ENCODE data around the gene ZDHHC11.
"Not testable (repeated sequence)": the region's sequence is repeated elsewhere in the genome, so short reads cannot be mapped to it uniquely, and the experiment has no call there.

ZDHHC11 gene

DNA sequence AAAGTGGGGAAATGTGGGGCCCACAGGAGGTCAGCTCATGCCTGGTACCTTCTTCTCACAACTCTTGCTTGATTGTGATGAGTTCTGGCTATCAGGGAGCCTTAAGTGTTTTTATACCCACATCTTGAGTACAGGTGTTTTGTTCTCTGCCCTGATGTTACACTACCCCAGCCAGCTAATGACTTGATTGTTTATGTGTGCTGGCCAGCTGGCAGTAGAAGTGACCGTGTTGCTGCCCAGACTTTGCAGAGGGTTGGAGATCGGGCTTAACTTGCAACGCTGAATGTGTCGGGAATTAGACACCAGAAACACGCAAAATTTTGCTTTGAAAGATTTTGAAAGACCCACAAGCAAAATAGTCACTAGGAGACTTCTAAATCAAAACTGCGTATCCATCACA, 49.3 kb downstream of the ZDHHC11 start:
- no peak for DNase-seq (ENCODE audit: low spot score)

DNA sequence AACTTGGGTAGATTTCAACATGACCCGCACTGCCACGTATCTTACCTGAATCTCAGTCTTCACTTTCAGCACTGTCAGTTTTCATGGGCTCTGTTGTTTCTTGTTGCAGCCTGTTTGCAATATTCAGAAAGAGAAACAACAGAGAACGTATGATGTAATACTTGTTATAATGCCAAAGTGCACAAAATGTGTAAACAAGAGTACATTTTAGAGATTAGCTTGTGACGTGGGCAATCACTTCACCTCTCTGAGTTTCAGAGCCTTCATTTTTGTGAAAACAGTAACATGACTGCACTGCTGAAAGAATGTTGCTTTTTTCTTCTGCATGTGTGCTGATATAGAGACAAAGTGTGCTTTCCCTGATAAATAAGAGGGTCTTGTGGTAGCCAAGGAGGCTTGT, 49.7 kb downstream of the ZDHHC11 start:
- DNase-seq (ENCODE audit: low spot score), result not testable (repeated sequence)

DNA sequence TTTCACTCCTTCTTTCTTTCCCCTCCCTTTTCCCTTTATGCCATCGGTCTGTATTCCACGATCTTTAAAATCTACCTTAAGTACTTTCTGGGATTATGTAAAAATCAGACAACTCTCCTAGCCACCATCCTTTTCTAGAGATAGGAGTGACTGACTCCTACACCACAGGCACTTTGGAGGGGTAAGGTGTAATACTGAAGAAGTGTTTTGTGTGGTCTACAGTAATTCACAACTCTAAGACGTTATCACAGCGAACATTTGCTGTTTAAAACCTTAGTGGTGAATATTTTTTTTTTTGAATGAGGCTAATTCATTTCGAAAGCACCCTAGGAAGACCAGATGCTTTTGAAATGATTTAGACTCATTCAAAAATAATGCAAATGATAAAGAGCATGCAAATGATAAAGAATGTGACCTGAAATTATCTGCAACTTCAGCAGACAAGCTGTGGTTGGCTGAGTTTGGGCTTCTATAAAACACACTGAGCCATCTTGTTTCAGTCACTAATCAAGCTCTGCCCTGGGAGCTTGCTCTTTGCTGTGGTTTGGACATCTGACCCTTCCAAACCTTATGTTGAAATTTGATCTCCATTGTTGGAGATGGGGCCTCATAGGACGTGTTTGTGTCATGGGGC, 52.2 kb downstream of the ZDHHC11 start:
- not testable (repeated sequence) for DNase-seq (ENCODE audit: low spot score)

DNA sequence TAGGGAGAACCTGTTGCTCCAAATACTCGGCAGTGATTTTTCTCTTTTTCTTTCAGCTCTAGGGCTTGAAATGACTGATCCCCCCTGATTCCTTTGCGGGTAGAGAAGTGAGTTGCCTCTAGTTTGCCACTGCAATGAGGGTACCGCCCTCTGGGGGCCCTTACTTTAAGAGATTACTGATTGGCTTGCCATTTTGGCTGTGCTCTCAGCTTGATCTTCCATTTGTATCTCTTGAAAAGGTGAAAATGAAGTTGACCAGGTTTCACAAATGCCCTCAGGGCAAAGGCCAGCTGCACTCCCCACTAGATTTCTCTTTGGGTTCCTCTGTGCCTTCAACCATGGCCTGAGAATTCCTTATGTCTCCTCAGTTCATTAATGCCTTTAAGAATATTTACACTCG, 52.8 kb downstream of the ZDHHC11 start:
- not testable (repeated sequence) for DNase-seq (ENCODE audit: low spot score)

DNA sequence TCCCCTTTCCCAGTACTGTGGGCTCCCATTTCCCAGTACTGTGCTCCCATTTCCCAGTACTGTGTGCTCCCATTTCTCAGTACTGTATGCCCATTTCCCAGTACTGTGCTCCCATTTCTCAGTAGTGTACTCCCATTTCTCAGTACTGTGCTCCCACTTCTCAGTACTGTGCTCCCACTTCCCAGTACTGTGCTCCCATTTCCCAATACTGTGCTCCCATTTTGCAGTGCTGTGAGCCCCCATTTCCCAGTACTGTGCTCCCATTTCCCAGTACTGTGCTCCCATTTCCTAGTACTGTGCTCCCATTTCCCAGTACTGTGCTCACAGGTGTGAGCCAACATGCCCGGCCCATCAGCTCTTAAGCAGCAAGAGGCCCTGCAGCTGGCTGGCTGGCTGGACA, 54.9 kb downstream of the ZDHHC11 start:
- not testable (repeated sequence) for DNase-seq (ENCODE audit: low spot score)

DNA sequence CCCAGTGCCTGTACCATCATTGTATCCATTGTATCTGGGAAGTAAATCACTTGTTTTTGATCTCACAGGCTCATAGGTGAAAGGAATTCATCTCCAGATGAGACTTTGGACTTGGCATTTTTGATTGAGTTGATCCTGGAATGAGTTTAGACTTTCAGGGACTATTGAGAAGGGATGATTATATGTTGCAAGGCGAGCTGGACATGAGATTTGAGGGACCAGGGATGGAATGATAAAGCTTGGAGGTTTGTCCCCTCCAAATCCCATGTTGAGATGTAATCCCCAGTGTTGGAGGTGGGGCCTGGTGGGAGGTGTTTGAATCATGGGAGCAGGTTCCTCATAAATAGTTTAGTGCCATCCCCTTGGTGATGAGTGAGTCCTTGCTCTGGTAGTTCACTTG, 55.8 kb downstream of the ZDHHC11 start:
- not testable (repeated sequence) for DNase-seq (ENCODE audit: low spot score)

DNA sequence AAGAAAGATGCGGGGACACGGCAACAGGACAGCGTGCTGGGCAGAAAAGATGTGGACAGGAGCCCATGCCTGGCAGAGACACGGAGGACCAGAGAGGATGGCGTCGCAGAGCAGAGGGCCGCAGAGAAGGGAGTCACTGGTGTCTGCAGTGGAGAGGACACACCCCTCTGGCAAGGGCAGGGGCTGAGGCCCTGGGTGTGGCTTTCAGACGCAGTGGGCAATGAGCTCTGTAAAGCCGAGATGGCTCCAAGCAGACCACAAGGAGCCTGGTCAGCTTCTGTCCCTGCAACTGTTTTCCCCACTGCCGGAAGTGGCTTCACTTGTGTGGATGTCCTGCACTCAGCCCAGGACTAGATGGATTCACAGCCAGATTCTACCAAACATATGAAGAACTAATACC, 62.1 kb downstream of the ZDHHC11 start:
- DNase-seq (ENCODE audit: low spot score), result not testable (repeated sequence)

DNA sequence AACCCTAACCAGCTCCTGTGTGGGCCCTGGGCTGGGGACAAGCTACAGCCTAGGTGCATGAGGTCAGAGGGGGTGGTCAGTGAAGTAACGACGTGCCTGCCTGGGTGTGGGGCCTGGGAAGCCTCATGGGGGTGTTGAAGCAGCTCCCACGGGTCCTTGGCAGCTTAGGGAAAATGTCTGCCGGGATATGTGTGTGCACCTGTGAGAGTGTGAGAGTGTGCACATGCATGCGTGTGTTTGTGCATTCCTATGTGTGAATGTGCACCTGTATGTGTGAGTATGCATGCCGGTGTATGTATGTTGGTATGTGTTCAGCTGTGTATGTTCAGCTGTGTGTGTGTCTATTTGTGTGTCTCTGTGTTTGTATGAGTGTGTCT, 62.9 kb downstream of the ZDHHC11 start:
- DNase-seq (ENCODE audit: low spot score), result not testable (repeated sequence)

DNA sequence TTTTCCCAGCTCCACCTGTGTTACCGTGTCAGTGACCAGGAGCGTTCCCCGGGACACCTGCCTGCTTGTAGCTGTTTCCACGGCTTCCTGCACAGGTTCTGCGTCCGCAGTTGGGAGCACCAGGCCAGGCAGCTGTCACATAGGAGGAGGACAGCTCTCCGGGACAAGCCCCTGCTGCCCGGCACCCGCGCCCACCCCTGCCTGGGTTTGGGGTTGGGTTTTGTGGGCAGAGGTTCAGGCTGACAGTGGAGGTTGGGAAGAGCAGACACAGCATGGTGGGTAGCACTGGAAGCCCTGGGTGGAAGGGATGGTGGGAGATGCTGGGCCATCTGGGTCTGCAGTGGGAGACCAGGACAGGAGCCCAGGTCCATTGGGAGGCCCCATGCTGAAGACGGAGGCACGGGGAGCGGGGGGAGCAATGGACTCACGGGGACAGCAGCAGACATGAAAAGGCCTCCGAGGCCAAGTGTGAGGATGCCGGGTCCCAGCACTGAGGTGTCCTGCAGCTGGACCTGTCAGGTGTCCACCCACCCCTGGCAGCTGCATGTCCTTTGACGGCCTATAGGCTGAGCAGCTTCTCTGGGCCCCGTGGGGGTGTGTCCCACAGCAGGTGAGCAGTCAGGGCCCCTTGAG, 63.4 kb downstream of the ZDHHC11 start:
- not testable (repeated sequence) for DNase-seq (ENCODE audit: low spot score)

DNA sequence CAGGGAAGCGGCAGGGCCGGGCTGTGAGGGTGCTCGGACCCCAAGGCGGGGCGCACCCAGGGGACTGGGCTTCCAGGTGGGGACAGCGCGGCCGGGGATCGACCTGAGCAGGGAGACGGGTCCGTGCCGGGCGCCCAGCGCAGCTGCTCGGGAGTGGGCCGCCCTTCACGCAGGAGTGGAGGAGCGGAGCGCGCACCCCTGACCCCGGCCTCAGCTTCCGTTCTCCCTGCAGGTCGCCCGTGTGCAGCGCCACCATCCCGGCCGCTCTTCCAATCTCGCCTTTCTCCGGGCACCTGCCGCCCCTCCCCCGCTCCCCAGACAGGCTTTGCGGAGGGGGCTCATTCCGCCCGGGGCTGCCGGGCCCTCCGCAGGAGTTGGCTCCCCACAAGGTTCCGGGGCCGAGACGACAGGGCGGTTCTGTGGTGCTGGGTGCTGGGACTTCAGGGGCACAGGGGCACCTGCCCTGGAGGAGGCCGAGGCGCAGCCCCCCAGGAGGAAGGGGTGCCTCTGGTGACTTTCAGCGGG, 65.5 kb downstream of the ZDHHC11 start:
- peak; percentile 2 for DNase-seq (ENCODE audit: low spot score)

DNA sequence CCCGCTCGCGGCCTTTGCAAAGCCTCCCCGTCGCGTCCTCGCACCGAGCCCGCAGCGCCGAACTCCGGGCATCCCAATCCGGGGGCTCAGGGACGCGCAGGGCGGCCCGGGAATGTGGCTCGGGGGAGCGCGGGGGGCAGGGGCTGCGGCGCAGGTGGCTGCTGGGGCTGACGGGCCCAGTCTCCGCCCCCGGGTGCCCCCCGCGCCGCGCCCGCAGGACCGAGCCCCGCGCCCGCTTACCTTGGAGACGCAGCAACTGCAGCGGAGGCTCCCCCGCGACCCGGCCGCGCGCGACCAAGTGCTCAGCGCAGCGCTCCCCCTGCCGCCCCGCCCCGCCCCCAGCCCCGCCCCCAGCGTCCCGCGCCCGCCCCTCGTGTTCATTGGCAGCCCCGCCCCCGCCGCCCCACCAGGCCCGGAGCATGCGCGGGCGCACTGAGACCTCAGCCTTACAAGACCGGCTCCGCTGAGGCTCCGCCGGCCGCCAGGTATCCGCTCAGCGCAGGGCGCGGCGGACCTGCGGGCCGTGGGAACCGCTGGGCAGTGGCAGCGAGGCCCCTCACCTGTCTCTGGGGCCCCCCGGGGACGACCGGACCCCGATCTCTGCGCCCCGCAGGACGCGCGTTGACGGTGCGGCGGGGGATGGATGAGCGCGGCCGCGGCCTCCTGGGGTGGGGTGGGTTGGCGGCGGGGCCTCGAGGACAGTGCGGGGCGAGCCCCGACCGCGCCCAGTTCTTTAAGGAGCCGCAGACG, 66.2 kb downstream of the ZDHHC11 start, which contains the start of gene ZDHHC11B:
TSS of gene ZDHHC11B (minus strand) at position 302 of the 750 bp plus-strand sequence. CDS start 17,810 bp downstream, outside the sequence.
- DNase-seq (ENCODE audit: low spot score), result peak; percentile 97

DNA sequence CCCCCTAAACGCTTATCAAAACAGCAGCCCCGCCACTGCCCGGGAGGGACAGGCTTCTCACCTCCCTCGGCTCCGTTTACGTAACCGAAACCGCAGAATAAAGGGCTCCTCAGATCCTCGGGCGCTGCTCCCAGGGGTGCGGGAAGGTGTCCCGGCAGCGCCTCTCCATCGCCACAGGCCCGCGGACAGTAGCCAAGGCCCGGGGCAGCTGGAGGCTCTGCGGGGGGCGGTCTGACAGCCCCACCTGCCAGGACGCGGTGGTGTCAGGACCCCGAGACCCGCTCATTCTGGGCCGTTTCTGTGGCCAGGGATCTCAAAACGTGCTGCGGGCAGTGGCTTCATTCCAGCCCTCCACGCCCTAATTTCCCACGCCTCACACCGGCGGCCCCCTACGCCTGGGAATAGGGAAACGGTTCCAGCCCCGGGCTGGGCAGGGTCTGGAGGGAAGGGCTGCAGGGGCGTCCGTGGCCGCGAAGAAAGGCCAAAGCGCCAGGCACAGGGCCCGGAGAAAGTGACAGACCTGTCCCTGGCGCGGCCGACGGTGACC, 66.8 kb downstream of the ZDHHC11 start:
- peak; percentile 10 for DNase-seq (ENCODE audit: low spot score)

DNA sequence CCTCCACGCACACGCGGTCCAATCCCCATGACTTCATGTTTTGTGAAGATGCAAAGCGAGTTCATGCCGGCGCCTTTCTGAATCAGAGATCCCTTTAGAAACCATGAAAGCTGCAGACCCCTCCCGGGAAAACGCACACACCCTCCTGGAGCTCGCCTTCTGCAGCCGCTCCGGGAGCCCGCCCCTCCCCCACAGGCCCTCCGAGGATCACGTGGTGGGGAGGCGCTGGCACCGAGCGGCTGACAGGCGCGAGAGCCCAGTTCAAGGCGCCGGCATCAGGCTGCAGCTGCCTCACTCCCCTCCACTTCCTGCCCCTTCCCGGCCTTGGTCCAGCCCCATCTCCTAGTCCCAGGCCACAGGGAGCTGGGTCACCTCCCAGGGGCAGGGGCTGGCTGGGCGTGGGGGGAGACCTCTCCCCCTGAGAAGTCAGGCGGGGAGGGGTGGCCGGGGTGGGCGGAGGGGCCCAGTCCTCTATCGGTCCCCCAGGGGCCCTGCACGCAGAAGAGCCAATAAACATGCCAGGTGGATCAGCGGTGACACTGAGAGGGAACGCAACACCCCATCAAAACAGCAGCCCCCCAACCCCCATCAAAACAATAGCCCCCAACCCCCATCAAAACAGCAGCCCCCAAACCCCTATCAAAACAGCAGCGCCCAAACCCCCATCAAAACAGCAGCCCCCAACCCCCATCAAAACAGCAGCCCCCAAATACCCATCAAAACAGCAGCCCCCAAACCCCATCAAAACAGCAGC, 67.6 kb downstream of the ZDHHC11 start:
- DNase-seq (ENCODE audit: low spot score), result not testable (repeated sequence)

DNA sequence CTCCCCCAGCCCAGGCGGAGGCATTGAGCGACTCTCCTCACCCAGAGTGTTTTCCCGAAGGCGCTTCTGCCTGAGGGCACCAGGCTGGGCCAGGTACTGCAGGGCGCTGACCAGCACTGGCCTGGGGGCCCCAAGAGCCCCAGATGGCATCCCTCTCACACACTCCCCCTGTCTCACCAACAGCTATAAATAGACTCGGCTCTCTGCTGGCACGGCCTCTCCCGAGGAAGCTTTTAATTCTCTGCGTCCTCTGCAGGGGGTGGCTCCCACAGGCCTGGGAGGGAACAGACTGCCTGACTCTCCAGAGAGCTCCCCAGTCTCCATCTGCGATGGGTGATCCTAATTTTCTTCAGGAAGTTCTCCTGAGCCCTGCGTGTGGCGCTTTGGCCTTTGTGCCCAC, 68.4 kb downstream of the ZDHHC11 start:
- not testable (repeated sequence) for DNase-seq (ENCODE audit: low spot score)

DNA sequence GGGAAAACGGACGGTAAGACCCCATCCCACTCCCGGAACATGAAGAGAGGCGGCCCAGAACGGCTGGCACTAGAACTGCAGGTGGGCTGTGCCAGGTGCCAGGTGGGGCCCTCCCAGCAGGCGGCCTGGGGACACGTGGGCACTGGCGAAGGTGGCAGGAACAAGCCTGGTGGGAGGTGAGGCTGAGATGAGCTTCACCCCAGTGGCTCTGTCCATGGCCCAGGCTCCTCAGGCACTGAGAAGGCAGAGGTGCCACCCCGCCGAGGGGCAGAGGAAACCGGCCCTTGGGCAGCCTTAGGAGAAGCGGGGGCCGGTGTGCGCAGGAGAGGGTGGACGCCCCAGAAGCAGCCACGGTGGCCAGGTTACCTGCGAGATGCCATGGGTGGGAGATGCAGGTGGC, 70.2 kb downstream of the ZDHHC11 start:
- not testable (repeated sequence) for DNase-seq (ENCODE audit: low spot score)

DNA sequence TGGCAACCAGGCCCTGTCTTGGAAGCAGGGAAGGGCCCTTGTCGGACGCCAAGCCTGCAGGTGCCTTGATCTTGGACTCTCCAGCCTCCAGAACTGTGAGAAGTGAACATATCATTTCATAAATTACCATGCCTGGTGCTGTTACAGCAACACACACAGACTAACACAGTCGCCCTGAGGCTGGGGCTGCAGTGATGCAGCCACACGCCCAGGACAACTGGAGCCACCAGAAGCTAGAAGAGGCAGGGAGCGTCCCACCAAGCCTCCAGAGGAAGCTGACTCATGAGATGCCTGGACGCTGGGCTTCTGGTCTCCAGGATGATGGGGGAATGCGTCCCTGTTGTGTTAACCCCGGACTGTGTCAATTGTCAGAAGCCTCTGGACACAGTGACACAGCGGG, 71.8 kb downstream of the ZDHHC11 start:
- not testable (repeated sequence) for DNase-seq (ENCODE audit: low spot score)

DNA sequence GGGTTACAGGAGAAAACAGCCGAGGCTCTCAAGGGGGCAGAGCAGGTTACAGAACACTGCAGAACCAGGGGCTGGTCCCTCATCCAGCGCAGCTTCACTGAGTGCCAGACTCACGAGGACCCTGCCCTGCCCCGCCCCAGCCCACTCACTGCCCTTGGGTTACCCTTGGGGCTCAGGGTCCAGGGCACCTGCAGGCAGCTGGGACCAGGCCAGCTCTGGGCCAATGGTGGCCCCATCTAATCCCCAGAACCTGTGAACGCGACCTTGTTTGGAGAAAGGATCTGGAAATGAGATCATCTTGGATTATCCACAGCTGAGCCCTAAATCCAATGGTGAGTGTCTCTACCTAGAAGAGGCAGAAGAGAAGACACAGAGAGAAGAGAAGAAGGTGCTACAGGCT, 72.4 kb downstream of the ZDHHC11 start:
- DNase-seq (ENCODE audit: low spot score), result not testable (repeated sequence)

DNA sequence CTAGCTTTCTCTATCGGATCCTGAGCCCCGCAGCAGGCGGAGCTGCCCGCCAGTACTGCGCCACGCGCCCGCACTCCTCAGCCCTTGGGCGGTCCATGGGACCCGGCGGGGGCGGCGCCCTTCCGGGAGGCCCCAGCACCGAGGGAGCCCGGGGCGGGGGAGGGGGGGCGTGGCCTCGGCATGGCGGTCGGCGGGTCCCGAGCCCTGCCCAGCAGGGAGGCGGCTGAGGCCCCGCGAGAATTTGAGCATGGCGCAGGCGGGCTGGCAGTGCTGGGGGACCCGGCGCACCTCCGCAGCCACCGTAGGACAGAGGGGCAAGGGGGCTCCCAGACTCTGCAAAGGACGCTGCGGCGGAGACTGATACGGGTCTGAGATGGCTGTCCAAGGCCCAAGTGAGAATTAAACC, 73.0 kb downstream of the ZDHHC11 start:
- DNase-seq (ENCODE audit: low spot score), result peak; percentile 19

DNA sequence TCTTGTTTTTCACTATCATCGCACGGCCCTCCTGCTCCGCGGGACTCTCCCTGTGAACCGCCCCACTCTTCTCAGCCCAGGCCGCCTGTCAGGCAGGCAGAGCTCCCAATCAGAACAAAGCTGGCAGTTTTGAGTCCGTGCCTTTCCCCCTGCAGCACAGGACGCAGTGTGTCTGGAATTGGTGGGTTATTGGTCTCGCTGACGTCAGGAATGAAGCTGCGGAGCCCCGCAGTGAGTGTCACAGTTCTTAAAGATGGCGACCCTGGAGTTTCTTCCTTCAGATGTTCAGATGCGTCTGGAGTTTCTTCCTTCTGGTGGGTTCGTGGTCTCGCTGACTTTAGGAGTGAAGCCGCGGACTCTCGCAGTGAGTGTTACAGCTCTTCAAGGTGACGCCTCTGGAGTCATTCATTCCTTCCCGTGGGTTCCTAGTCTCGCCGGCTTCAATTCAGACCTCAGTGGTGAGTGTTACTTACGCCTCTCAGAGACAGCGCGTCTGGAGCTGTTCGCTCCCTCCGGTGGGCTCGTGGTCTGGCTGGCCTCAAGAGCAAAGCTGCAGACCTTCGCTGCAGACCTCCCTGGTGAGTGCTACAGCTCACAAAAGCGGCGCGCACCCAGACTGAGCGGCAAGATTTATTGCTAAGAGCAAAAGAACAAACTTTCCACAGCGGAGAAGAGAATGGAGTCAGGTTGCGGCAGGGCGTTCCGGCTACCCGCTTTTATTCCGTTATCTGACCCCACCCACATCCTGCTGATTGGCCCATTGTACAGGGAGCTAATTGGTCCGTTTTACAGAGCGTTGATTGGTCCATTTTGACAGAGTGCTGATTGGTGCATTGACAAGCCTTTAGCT, 73.7 kb downstream of the ZDHHC11 start:
- DNase-seq (ENCODE audit: low spot score), result peak; percentile 17

DNA sequence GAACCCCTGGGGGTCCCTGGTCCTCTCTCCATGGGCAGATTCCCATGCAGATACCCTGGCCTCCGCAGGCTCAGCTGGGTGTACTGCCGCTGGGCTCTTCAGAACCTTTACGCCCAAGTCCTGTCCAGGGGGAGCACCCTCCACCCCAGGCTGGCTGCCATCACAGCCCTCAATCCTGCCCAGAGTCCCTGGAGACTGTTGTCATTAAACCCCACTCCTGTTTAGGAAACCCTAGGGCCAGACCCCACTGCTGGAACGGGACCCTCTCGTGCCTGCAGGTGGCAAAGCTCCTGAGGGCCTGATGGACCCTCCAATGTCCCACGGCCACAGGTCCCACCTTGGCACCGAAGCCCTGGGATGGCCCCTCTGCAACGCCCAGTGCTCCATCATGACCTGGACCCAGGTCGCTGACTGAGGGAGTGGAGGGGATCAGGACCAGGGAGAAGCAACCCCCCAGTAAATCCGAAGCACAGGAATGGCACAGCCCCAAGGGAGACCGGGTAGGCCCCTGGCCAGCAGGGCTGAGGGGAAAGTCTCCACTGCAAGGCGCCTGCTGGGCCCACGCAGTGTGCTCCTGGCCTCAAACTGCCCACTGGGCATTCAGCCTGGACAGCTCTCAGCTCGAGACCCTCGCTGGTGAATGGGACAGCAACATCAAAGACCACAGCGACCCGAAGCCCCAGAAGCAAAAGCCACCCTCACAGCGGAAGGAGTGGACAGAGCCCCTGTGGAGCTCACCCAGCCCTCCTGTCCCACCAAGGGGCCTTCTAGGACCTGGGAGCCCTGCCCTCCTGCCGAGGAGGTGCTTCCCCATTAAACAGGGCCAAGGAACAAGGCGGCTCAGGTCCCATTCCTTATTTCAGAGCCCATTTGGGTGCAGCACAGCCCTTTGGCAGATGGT, 74.6 kb downstream of the ZDHHC11 start:
- DNase-seq (ENCODE audit: low spot score), result peak; percentile 16

Measured in iPS-NIHi11 (cell line).